Left lung (tissue), 10 donors: Measurements from ENCODE around the gene GULP1. TPM values are rescaled to one million over a fixed set of nuclear protein-coding genes. Genes with fewer than 3 reads are reported as not detected.
"Not testable (repeated sequence)": the region's sequence is repeated elsewhere in the genome, so short reads cannot be mapped to it uniquely, and the experiment has no call there.

Source experiments
- ATAC-seq: fragments of 200-7000 bp; cut with Tn5 transposase; one replicate; pipeline ENCODE4 v1.9.1; 2020; ENCODE audit warnings: moderate library complexity
- DNase-seq, 4 donors: peaks; one replicate each; pipeline ENCODE4 v3.0.0-alpha.2; 2013 to 2020
- H3K27ac ChIP-seq, 2 donors: fragments of 200-600 bp; sonication (generic) in 1 of 2; one replicate each; pipeline versions ENCODE4 v1.5.0 to v1.8.0; 2020 to 2021
- H3K27me3 ChIP-seq, 2 donors: fragments of 200-600 bp; sonication (generic) in 1 of 2; one replicate each; pipeline versions ENCODE4 v1.5.0 to v1.8.0; 2020 to 2021
- H3K36me3 ChIP-seq, 2 donors: fragments of 200-600 bp; sonication (generic) in 1 of 2; one replicate each; pipeline versions ENCODE4 v1.5.0 to v1.8.0; 2020 to 2021
- H3K4me1 ChIP-seq, 2 donors: fragments of 200-600 bp; one replicate each; pipeline ENCODE4 v1.8.0; 2021
- H3K4me3 ChIP-seq, 2 donors: fragments of 200-600 bp; sonication (generic) in 1 of 2; one replicate each; pipeline versions ENCODE4 v1.5.0 to v1.8.0; 2020 to 2021; ENCODE audit warnings: mild to moderate bottlenecking in 1 of 2
- H3K9me3 ChIP-seq, 2 donors: fragments of 200-600 bp; sonication (generic) in 1 of 2; one replicate each; pipeline versions ENCODE4 v1.5.0 to v1.8.0; 2020 to 2021
- intact Hi-C, 2 donors: fragments of 100-400 bp; cut with DNase I; formaldehyde crosslinking; loops; one replicate each; pipeline versions ENCODE4 v1.11.2 to v1.14.2; 2022
- polyA plus RNA-seq, 6 donors: library from polyadenylated mRNA; unstranded; fragments of 120-200 nt; gene quantifications; one replicate each; pipeline ENCODE4 v1.2.1, GENCODE V29; 2013; ENCODE audit not compliant: insufficient read length in 6 of 6
- total RNA-seq, 2 donors: library from RNA; stranded (reverse); fragmentation: NEBNext Ultra II Directional; extraction: Animal tissue kit (Norgen Biotek cat#: 25700); gene quantifications; one replicate each; pipeline ENCODE4 v1.2.1, GENCODE V29; 2021
- TF ChIP-seq, protein P1 (sequence below), 2 donors: fragments of 200-600 bp; sonication (generic) in 1 of 2; IDR thresholded peaks; one replicate each; pipeline versions ENCODE4 v1.5.0 to v1.8.0; 2021; ENCODE audit warnings: antibody characterized with exemption in 2 of 2
- donor health status: DM: no; HTN: yes; CAD: no.
- donor health status: DM: no; HTN: no; CAD: no.

GULP1 gene
- total and polyA plus RNA-seq, 8 donors, result 27.5 to 120 (median 85.4) TPM

DNA sequence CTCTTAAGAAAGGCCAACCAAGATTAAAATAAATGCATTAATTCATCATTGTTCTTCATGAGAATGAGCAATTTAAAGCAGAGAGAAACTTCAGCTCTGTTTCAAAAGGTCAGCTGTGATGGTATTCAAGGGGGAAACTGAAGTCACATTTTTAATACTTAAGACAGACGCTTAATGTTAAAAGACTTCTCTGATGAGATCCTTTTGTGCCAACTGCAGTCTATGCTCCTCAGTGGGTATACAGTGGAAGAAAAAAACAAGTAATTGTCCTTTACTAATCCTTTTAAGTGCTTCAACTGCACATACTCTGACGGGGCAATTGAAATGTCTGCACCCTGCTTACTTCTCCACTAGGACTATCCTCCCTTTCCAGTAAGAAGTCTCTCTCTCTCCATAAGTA lies 309.7 kb downstream of the GULP1 start:
- Histone ChIP-seq H3K4me1 (no peaks in the 10 kb centered on the region), H3K4me3 (no peak overlapping the region), H3K27ac (peak overlapping the region in 1 of 2 donors; percentile 61), H3K27me3 (no peaks in the 10 kb centered on the region), H3K9me3 (peaks cover 0 to 5% of the 10 kb centered on the region in 2 donors), H3K36me3 (no peaks in the 10 kb centered on the region)
- peak; percentile 49 for ATAC-seq
- TF ChIP-seq, protein P1, sequence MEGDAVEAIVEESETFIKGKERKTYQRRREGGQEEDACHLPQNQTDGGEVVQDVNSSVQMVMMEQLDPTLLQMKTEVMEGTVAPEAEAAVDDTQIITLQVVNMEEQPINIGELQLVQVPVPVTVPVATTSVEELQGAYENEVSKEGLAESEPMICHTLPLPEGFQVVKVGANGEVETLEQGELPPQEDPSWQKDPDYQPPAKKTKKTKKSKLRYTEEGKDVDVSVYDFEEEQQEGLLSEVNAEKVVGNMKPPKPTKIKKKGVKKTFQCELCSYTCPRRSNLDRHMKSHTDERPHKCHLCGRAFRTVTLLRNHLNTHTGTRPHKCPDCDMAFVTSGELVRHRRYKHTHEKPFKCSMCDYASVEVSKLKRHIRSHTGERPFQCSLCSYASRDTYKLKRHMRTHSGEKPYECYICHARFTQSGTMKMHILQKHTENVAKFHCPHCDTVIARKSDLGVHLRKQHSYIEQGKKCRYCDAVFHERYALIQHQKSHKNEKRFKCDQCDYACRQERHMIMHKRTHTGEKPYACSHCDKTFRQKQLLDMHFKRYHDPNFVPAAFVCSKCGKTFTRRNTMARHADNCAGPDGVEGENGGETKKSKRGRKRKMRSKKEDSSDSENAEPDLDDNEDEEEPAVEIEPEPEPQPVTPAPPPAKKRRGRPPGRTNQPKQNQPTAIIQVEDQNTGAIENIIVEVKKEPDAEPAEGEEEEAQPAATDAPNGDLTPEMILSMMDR (IDR thresholded peaks at IDR 0.05), result no peak
- intact Hi-C loops, result no loop called here
- no peak for DNase-seq

DNA sequence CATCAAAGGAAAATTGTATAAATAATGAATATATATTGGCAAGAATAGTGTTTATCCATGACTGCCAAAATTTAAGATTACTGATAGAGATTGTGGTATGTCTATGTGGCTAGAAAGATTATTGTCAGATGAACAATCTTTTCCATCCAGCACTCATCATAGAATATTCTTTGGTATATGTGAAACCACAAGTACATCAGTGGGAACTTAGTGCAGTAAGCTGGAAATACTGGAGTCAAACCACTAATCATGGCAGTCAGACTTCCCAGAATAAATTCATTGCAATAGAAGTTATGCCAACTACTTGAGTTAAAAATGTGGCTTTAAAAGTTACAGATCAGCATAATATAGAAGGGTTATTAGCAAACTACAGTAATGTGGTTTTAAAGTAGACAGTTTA lies 310.3 kb downstream of the GULP1 start:
- no peak for DNase-seq
- Histone ChIP-seq H3K4me3 (no peak overlapping the region), H3K27ac (peak overlapping the region in 1 of 2 donors; percentile 61), H3K9me3 (peaks cover 0 to 7% of the 10 kb centered on the region in 2 donors), H3K4me1 (no peaks in the 10 kb centered on the region), H3K27me3 (no peaks in the 10 kb centered on the region), H3K36me3 (no peaks in the 10 kb centered on the region)
- intact Hi-C loops, result no loop called here
- ATAC-seq, result peak; percentile 50
- TF ChIP-seq, protein P1 (IDR thresholded peaks at IDR 0.05), result no peak

DNA sequence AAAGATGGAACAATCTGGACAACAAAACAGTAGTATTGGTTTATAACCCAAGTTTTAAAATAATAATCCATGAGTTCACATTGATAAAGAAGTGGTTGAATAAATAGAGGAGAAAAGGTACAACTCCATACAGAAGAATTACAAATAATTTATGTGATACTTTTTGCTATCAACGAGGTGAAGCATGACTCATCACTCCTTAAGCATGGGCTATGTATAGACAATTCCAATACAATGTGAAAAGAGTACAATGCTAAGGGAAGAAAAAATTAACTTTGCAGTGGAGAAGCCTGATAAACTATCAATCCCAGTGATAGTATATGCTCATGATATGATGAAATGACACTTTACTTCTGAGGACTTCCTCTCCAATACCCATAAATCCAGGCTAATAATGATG lies 312.9 kb downstream of the GULP1 start:
- no peak for ATAC-seq

DNA sequence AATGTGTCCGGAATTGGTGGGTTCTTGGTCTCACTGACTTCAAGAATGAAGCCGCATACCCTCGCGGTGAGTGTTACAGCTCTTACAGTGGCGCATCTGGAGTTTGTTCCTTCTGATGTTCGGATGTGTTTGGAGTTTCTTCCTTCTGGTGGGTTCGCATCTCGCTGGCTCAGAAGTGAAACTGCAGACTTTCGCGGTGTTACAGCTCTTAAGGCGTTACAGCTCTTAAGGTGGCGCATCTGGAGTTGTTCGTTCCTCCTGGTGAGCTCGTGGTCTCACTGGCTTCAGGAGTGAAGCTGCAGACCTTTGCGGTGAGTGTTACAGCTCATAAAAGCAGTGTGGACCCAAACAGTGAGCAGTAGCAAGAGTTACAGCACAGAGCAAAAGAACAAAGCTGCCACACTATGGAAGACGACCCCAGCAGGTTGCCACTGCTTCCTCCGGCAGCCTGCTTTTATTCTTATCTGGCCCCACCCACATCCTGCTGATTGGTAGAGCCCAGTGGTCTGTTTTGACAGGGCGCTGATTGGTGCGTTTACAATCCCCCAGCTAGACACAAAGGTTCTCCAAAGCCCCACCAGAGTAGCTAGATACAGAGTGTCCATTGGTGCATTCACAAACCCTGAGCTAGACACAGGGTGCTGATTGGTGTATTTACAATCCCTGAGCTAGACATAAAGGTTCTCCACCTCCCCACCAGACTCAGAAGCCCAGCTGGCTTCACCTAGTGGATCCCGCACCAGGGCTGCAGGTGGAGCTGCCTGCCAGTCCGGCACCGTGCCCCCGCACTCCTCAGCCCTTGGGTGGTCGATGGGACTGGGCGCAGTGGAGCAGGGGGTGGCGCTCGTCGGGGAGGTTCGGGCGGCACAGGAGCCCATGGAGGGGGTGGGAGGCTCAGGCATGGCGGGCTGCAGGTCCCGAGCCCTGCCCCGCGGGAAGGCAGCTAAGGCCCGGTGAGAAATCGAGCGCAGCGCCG lies 314.2 kb downstream of the GULP1 start:
- H3K4me3 ChIP-seq, intact Hi-C loops, DNase-seq, H3K9me3 ChIP-seq, H3K27me3 ChIP-seq, H3K27ac ChIP-seq, H3K4me1 ChIP-seq, H3K36me3 ChIP-seq, ATAC-seq: not testable (repeated sequence)

More for the DNA sequence above, 312.9 kb downstream of the GULP1 start:
- Histone ChIP-seq H3K9me3 (peaks cover 0 to 7% of the 10 kb centered on the region in 2 donors), H3K4me1 (no peaks in the 10 kb centered on the region), H3K36me3 (no peaks in the 10 kb centered on the region), H3K27ac (no peak overlapping the region), H3K27me3 (no peaks in the 10 kb centered on the region), H3K4me3 (no peak overlapping the region)
- no peak for DNase-seq
- TF ChIP-seq, protein P1 (IDR thresholded peaks at IDR 0.05), result no peak
- intact Hi-C loops, result no loop called here

DNA sequence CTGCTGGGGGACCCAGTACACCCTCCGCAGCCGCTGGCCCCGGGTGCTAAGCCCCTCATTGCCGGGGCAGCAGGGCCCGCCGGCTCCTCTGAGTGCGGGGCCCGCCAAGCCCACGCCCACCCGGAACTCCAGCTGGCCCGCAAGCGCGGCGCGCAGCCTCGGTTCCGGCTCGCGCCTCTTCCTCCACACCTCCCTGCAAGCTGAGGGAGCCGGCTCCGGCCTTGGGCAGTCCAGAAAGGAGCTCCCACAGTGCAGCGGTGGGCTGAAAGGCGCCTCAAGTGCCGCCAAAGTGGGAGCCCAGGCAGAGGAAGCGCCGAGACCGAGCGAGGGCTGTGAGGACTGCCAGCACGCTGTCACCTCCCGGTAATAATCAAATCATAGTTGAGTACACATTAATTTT lies 314.9 kb downstream of the GULP1 start:
- H3K27me3 ChIP-seq, H3K27ac ChIP-seq, H3K4me3 ChIP-seq, H3K4me1 ChIP-seq, ATAC-seq, intact Hi-C loops, H3K36me3 ChIP-seq: not testable (repeated sequence)
- peaks cover 0 to 11% of the 10 kb centered on the region in 2 donors for H3K9me3 ChIP-seq
- DNase-seq, result peak in 1 of 4 donors; percentile 73

DNA sequence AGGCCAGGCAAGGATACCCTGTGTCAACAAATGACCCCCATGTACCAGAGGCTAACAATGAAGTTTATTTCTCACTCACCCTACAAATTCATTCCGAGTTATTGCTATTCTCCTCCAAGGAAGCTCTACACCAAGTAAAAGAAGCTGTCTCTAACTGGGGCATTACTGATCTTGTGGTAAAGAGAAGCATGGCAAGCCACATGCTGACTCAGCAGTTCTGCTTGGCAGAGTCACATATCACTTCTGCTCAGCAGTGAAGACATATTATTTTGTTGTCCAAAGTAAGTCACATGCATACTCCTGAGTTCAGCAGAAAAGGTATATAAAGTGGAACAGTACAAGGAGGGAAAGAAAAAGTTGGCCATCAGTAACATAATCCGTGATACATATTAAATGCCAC lies 315.8 kb downstream of the GULP1 start:
- Histone ChIP-seq H3K27ac (no peak overlapping the region), H3K9me3 (peaks cover 0 to 15% of the 10 kb centered on the region in 2 donors), H3K4me3 (no peak overlapping the region), H3K36me3 (no peaks in the 10 kb centered on the region), H3K4me1 (peaks cover 0 to 3% of the 10 kb centered on the region in 2 donors), H3K27me3 (no peaks in the 10 kb centered on the region)
- intact Hi-C loops, result no loop called here
- TF ChIP-seq, protein P1 (IDR thresholded peaks at IDR 0.05), result no peak
- ATAC-seq (no peak), DNase-seq (no peak)
